Mucosa of rectum (tissue), 2 donors: Measurements from ENCODE around the gene ZNF813.

Experiments
- H3K27ac ChIP-seq, 2 donors: one replicate each; pipeline ENCODE4 v1.7.0; 2013; ENCODE audit warnings: inconsistent platforms in 2 of 2, low read depth in 2 of 2, low read length in 2 of 2
- H3K27me3 ChIP-seq, 2 donors: one replicate each; pipeline ENCODE4 v1.7.0; 2013; ENCODE audit warnings: low read length in 2 of 2; ENCODE audit not compliant: control insufficient read depth in 2 of 2, insufficient read depth in 2 of 2
- H3K36me3 ChIP-seq, 2 donors: one replicate each; pipeline ENCODE4 v1.7.0; 2013; ENCODE audit warnings: low read length in 2 of 2; ENCODE audit not compliant: control insufficient read depth in 2 of 2, insufficient read depth in 2 of 2
- H3K4me1 ChIP-seq, 2 donors: one replicate each; pipeline ENCODE4 v1.7.0; 2013; ENCODE audit warnings: low read length in 2 of 2, mild to moderate bottlenecking in 1 of 2; ENCODE audit not compliant: control insufficient read depth in 2 of 2, insufficient read depth in 2 of 2
- H3K4me3 ChIP-seq, 2 donors: one replicate each; pipeline ENCODE4 v1.7.0; 2013; ENCODE audit warnings: low read length in 2 of 2
- H3K9ac ChIP-seq, 2 donors: one replicate each; pipeline ENCODE4 v1.7.0; 2013; ENCODE audit warnings: low read length in 2 of 2, low read depth in 1 of 2, mild to moderate bottlenecking in 1 of 2
- H3K9me3 ChIP-seq, 2 donors: one replicate each; pipeline ENCODE4 v1.7.0; 2013; ENCODE audit warnings: low read length in 2 of 2; ENCODE audit not compliant: control insufficient read depth in 2 of 2
- donor health status: healthy.
- donor health status: Normal muscosa, but diverticular disease.

The ZNF813 gene

DNA sequence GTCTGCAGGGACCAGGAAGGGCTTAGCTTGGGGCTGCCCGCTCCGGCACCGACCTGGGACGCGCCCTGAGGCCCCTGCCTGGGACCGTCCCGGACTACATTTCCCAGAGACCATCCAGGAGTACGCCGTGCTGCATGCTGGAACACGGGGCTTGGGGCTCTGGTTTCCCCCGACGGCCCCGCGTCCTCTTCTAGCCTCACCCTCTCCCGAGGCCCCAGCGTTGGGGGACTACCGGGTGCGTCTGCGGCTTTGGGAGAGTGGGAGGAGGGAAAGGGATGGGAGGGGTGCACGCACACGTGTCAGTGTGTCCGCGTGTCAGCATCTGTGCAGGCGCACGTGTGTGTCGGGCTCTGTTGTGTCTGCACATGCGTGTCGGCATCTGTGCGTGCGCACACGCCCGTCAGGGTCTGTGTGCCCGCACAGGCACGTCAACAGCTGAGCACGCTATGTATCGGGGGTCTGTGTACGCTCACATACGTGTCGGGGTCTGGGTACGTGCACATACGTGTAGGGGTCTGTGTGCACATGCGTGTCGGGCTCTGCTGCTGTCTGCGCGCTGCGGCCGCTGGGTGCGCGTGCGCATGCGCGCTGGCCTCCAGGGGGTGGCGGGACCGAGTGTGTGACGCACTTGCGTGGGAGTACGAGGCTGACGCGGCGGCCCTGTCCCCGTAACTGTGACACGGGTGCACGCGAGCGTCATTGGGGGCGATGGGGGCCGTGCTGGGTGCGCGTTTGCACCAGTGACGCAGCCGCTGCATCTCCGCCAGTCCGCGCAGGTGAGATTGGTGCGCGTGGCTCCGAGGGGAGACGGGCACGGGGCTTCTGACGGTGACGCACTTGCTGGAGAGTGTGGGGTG, 70.2 kb downstream of the ZNF813 start, which contains the start of gene ZNF331:
TSS of gene ZNF331 (plus strand) at position 625 of the 857 bp plus-strand sequence. CDS start 31,232 bp downstream, outside the sequence.
- no peaks in the 10 kb centered on the region for H3K36me3 ChIP-seq
- H3K4me3 ChIP-seq, result peak within 1 kb of the TSS; percentile 82 to 94
- H3K9ac ChIP-seq, result peak within 1 kb of the TSS; percentile 66 to 70
- no peaks in the 10 kb centered on the region for H3K9me3 ChIP-seq
- H3K27me3 ChIP-seq, result no peaks in the 10 kb centered on the region
- peak within 1 kb of the TSS; percentile 62 to 82 for H3K27ac ChIP-seq
- H3K4me1 ChIP-seq, result no peaks in the 10 kb centered on the region

DNA sequence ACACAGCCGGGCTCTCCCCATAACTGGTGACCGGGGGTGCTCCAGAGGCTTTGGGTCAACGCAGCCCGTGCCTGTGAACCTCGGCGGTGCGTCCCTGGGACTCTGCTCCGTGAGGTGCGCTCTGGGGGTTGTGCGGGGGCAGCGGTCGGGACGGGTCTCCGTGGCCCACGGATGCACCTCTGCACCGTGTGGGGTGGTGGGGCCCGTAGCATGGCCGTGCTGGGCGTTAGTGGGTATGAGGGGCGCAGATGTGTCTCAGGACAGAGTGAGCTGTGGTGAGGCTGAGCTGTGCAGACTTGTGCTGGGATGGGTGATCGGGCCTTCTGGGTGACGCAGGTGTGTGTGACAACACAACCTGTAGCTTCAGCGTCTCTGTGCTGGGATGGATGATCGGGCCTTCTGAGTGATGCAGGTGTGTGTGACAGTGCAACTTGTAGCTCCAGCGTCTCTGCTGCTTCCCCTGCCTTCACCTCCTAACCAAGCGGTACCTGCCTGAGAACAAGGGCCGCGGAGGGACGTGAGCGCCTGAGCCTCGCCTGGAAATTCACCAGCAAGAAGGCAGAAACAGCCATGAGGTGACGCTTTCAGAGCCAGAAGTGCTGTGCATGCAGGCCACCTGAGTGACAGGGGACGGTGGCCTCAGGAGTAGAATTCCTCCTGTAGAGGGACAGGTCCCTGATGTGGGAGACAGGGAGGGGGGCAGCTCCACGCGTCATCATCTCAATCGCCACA, 71.0 kb downstream of the ZNF813 start:
- peak overlapping the region; percentile 82 to 94 for H3K4me3 ChIP-seq
- H3K36me3 ChIP-seq, result no peaks in the 10 kb centered on the region
- H3K27ac ChIP-seq, result peak overlapping the region; percentile 62 to 82

DNA sequence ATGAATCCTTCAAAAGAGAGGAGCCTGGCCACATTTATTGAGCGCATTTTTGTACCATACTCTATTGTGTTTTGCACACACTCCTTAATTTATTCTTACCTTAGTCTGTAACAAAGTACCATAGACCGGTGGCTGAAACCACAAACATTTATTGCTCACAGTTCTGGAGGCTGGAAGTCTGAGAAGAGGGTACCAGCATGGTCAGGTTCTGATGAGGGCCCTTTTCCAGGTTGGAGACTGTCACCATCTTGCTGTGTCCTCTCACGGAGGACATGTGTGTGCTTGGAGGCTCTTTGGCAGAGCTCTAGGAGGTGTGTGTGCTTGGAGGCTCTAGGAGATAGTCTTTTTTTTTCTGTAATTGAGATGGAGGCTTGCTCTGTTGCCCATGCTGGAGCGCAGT, 72.6 kb downstream of the ZNF813 start:
- Histone ChIP-seq H3K4me1 (no peaks in the 10 kb centered on the region), H3K9me3 (no peaks in the 10 kb centered on the region), H3K27me3 (no peaks in the 10 kb centered on the region), H3K9ac (no peak overlapping the region), H3K4me3 (no peak overlapping the region), H3K36me3 (no peaks in the 10 kb centered on the region), H3K27ac (no peak overlapping the region)

More for the DNA sequence above, 71.0 kb downstream of the ZNF813 start:
- Histone ChIP-seq H3K27me3 (no peaks in the 10 kb centered on the region), H3K9ac (peak overlapping the region; percentile 65 to 66), H3K4me1 (no peaks in the 10 kb centered on the region), H3K9me3 (no peaks in the 10 kb centered on the region)

GRCh38 chr19:53541971-53542370, 74.4 kb downstream of the ZNF813 start:
- H3K27me3 ChIP-seq, result no peaks in the 10 kb centered on the region
- no peaks in the 10 kb centered on the region for H3K36me3 ChIP-seq
- no peaks in the 10 kb centered on the region for H3K9me3 ChIP-seq
- no peaks in the 10 kb centered on the region for H3K4me1 ChIP-seq
- no peak overlapping the region for H3K27ac ChIP-seq
- no peak overlapping the region for H3K4me3 ChIP-seq
- no peak overlapping the region for H3K9ac ChIP-seq

DNA sequence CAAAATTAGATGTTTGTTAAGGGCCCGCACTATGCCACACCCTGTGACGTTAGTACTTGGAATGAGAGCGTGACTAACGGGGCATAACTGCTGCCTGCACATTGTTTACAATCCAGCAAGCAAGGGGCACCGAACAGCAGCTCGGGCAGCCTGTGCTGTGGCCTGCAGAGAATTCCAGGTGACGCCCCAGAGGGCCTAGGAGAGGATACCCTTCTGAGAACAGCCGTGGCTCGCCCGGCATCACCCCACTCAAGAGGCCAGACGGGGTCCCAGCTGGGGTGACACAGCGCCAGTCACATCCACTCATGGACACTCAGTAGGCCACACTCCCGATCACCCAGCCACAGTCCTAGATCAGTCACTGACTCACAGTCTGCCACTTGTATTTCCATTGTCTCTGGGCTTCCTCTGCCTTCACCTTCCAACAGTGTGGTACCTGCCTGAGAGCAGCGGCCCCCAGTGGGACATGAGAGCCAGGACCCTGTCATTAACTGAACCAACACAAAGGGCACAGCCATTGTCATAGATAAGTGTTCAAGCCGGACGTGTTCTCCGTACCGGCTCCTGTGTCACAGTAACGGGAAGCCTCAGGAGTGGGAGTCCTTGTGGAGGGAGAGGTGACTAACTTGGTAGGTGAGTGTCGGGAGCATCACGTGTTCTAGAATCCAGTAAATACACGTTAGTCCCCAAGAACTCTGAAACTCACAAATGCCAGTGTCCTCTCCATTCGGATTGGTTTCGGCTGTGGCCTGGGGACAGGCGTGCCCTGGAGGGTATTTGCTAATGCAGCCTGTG, 77.9 kb downstream of the ZNF813 start:
- Histone ChIP-seq H3K36me3 (no peaks in the 10 kb centered on the region), H3K4me1 (no peaks in the 10 kb centered on the region), H3K4me3 (no peak overlapping the region), H3K9me3 (no peaks in the 10 kb centered on the region), H3K27ac (no peak overlapping the region), H3K27me3 (no peaks in the 10 kb centered on the region), H3K9ac (no peak overlapping the region)
